ENCODE measurements around the gene ECT2L.

Gene ECT2L

GRCh38 chr6:138943089-138943625 lies 147.3 kb downstream of the ECT2L start:
- DNase-seq, result no peak

GRCh38 chr6:138944412-138944811 lies 148.5 kb downstream of the ECT2L start:
- no peak for DNase-seq

- DNase-seq, result no peak
These were observed 149.5 kb downstream of the ECT2L start for GRCh38 chr6:138945354-138945753.

GRCh38 chr6:138948004-138948403 lies 152.1 kb downstream of the ECT2L start:
- peak in 1 of 2 donors; percentile 33 for DNase-seq

GRCh38 chr6:138948546-138949179 lies 152.8 kb downstream of the ECT2L start:
- peak; percentile 9 to 40 for DNase-seq

- DNase-seq, result peak; percentile 5 to 39
These were observed 157.6 kb downstream of the ECT2L start for GRCh38 chr6:138953451-138953850.
